ENCODE data around the gene RGPD4.

The RGPD4 gene

GRCh38 chr2:107807988-107808387, 18.7 kb upstream of the RGPD4 start:
- no peak for TF ChIP-seq CTCF (IDR thresholded peaks at IDR 0.05; ENCODE audit: control insufficient read depth, insufficient read depth, low read depth, low read length, missing control alignments)
- DNase-seq (ENCODE audit: low read depth), result no peak
- no peak overlapping the region for H3K4me3 ChIP-seq (ENCODE audit: control insufficient read depth, low read depth, low read length)

DNA sequence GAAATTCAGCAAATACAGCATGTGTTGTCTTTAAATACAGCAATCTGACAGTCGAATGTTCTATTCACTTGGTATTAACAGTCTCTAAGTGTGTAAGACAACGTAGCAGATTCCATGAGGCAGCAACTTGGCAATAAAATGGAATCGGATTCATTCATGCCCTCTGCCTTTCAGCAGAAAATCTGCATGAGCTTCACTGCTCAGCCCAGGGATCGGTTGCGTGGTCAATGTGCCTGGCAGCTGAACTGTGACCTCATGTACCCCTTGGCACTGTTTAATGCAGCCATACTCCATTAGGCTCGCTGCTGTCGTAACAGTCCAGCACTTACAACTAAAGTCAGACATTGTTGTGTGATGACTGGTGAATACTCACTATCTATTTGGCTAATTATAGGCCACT, 17.7 kb upstream of the RGPD4 start:
- TF ChIP-seq CTCF (IDR thresholded peaks at IDR 0.05; ENCODE audit: control insufficient read depth, insufficient read depth, low read depth, low read length, missing control alignments), result no peak
- DNase-seq (ENCODE audit: low read depth), result no peak
- no peak overlapping the region for H3K4me3 ChIP-seq (ENCODE audit: control insufficient read depth, low read depth, low read length)

DNA sequence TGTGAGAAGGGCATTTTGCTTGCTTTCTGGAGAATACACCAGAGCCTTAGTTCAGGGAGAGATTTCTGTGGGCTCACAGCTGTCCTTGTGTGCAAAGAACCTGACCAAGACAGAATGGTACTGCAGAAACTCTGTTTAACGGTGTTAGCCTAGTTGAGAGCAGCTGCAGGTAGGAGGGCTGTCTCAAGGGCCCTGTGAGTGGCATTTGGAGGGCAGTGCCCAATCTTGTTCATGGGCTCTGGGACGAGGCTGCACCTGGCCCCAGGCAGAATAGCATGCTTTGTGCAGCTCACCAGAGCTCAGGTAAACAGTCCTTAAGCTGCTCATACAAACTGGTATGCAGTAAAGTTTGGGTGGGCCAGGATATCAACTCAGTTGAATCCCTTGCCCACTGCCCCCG, 16.9 kb upstream of the RGPD4 start:
- no peak overlapping the region for H3K4me3 ChIP-seq (ENCODE audit: control insufficient read depth, low read depth, low read length)
- TF ChIP-seq CTCF (IDR thresholded peaks at IDR 0.05; ENCODE audit: control insufficient read depth, insufficient read depth, low read depth, low read length, missing control alignments), result no peak
- DNase-seq (ENCODE audit: low read depth), result no peak

DNA sequence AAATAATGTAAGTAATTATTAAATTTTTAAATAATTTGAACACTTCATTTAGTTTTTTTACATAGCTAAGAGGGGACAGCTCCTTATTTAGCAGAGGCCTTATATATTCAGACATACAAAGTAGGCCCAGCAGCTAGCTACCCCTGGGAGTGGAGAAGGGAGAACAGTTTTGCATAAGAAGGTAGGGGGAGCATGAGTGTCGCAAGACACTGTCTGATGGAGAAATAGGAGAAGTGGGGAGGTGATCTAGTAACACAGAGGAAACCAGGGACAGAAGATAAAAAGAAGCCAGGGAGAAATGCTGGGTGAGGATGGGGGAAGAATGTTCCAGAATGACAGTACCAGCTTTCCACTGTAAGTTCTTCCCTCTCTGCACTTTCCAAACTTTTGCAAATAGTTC, 16.0 kb upstream of the RGPD4 start:
- TF ChIP-seq CTCF (IDR thresholded peaks at IDR 0.05; ENCODE audit: control insufficient read depth, insufficient read depth, low read depth, low read length, missing control alignments), result no peak
- no peak for DNase-seq (ENCODE audit: low read depth)
- no peak overlapping the region for H3K4me3 ChIP-seq (ENCODE audit: control insufficient read depth, low read depth, low read length)

DNA sequence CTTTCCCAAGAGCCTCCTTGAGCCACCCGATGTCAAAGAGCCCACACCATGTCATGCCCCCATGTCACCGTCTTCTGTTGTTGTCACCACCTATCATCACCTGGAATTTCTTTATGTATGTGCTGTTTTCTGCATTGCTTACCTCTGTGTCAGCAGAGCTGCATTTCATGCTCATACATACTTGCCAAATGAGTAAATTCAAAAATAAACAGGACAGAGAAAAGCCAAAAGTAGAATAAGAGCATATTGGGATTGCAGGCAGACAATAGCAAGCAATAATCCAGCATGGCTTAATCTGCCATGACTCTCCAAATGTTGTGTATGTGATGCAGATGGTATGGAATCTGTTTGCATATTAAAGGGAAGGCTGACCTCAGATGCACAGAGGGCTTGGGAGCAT, 15.3 kb upstream of the RGPD4 start:
- no peak for DNase-seq (ENCODE audit: low read depth)
- no peak for TF ChIP-seq CTCF (IDR thresholded peaks at IDR 0.05; ENCODE audit: control insufficient read depth, insufficient read depth, low read depth, low read length, missing control alignments)
- H3K4me3 ChIP-seq (ENCODE audit: control insufficient read depth, low read depth, low read length), result no peak overlapping the region

GRCh38 chr2:107812006-107812405, 14.7 kb upstream of the RGPD4 start:
- no peak overlapping the region for H3K4me3 ChIP-seq (ENCODE audit: control insufficient read depth, low read depth, low read length)
- no peak for TF ChIP-seq CTCF (IDR thresholded peaks at IDR 0.05; ENCODE audit: control insufficient read depth, insufficient read depth, low read depth, low read length, missing control alignments)
- no peak for DNase-seq (ENCODE audit: low read depth)

- DNase-seq (ENCODE audit: low read depth), result no peak
- no peak overlapping the region for H3K4me3 ChIP-seq (ENCODE audit: control insufficient read depth, low read depth, low read length)
- TF ChIP-seq CTCF (IDR thresholded peaks at IDR 0.05; ENCODE audit: control insufficient read depth, insufficient read depth, low read depth, low read length, missing control alignments), result no peak
Measured at GRCh38 chr2:107817378-107817777, 9.3 kb upstream of the RGPD4 start.

Data from AG09309 (cell line).